WTC11 (cell line): Measurements from ENCODE around the gene MARVELD3. TPM values are rescaled to one million over a fixed set of nuclear protein-coding genes. Genes with fewer than 3 reads are reported as not detected.

Experiments used
- ATAC-seq: fragments of 200-7000 bp; cut with Tn5 transposase; 2 replicates; pipeline ENCODE4 v1.10.0; 2021; ENCODE audit warnings: mild to moderate bottlenecking, moderate library complexity
- CTCF ChIA-PET: fragments of 300-600 bp; sonication (Branson Sonifier 250); formaldehyde crosslinking; loops from one replicate; lab custom pipeline; 2021; ENCODE audit warnings: antibody characterized with exemption; lab: Charles Lee
- POLR2A ChIA-PET: fragments of 350-600 bp; sonication (Branson Sonifier 250); formaldehyde crosslinking; loops from one replicate; lab custom pipeline; 2021; ENCODE audit warnings: antibody characterized with exemption; lab: Charles Lee
- DNase-seq: peaks from one replicate; pipeline ENCODE4 v3.0.0; 2021; ENCODE audit warnings: low spot score
- H3K27ac Mint-ChIP-seq: 2 replicates; pipeline ENCODE4 v1.8.0; 2021; ENCODE audit warnings: mixed read lengths
- H3K27me3 Mint-ChIP-seq: 2 replicates; pipeline ENCODE4 v1.8.0; 2021; ENCODE audit warnings: low read depth, mild to moderate bottlenecking, moderate library complexity, mixed read lengths
- H3K36me3 Mint-ChIP-seq: 2 replicates; pipeline ENCODE4 v1.8.0; 2021; ENCODE audit warnings: mixed read lengths
- H3K4me1 Mint-ChIP-seq: 2 replicates; pipeline ENCODE4 v1.8.0; 2022; ENCODE audit warnings: mixed read lengths
- H3K4me3 Mint-ChIP-seq: 2 replicates; pipeline ENCODE4 v1.8.0; 2021; ENCODE audit warnings: mild to moderate bottlenecking, moderate library complexity, mixed read lengths
- H3K9me3 Mint-ChIP-seq: 2 replicates; pipeline ENCODE4 v1.8.0; 2021; ENCODE audit warnings: mixed read lengths
- GABPB1 ChIP-seq: sonication (generic); formaldehyde crosslinking; IDR thresholded peaks from 2 replicates; pipeline ENCODE4 v1.8.1; 2023; ENCODE audit warnings: mild to moderate bottlenecking, missing genetic modification reagents
- MLX ChIP-seq: sonication (generic); formaldehyde crosslinking; IDR thresholded peaks from 2 replicates; pipeline ENCODE4 v1.8.1; 2023; ENCODE audit warnings: mild to moderate bottlenecking, missing genetic modification reagents, moderate library complexity
- MYBL2 ChIP-seq: sonication (generic); formaldehyde crosslinking; IDR thresholded peaks from 2 replicates; pipeline ENCODE4 v1.8.1; 2023; ENCODE audit warnings: mild to moderate bottlenecking, moderate library complexity, missing genetic modification reagents
- NFE2L1 ChIP-seq: sonication (generic); formaldehyde crosslinking; IDR thresholded peaks from 2 replicates; pipeline ENCODE4 v1.8.1; 2023; ENCODE audit warnings: missing genetic modification reagents
- NR1H2 ChIP-seq: sonication (generic); formaldehyde crosslinking; IDR thresholded peaks from 2 replicates; pipeline ENCODE4 v1.9.0; 2021; ENCODE audit warnings: mild to moderate bottlenecking, moderate library complexity, missing genetic modification reagents
- NR3C1 ChIP-seq: sonication (generic); formaldehyde crosslinking; conservative IDR thresholded peaks from 2 replicates; pipeline ENCODE4 v1.8.1; 2023; ENCODE audit warnings: low read depth, mild to moderate bottlenecking, missing genetic modification reagents
- TCF7 ChIP-seq: sonication (generic); formaldehyde crosslinking; IDR thresholded peaks from 2 replicates; pipeline ENCODE4 v1.8.0; 2022; ENCODE audit warnings: mild to moderate bottlenecking, low read depth, missing genetic modification reagents, moderate library complexity
- ZNF425 ChIP-seq: fragments of 250-450 bp; sonication (Bioruptor Pico); conservative IDR thresholded peaks from 2 replicates; pipeline ENCODE4 v1.9.0; 2021; ENCODE audit warnings: mild to moderate bottlenecking
- total RNA-seq: library from RNA; stranded (reverse); gene quantifications from 3 replicates; pipeline ENCODE4 v1.2.3, GENCODE V29; 2021
- TF ChIP-seq, protein P1 (sequence below): fragments of 250-450 bp; sonication (Bioruptor Pico); IDR thresholded peaks from 2 replicates; pipeline ENCODE4 v1.9.0; 2021; ENCODE audit warnings: mild to moderate bottlenecking
- TF ChIP-seq, protein P2 (sequence below): sonication (generic); formaldehyde crosslinking; IDR thresholded peaks from 2 replicates; pipeline ENCODE4 v1.8.1; 2023; ENCODE audit warnings: mild to moderate bottlenecking, missing genetic modification reagents, borderline replicate concordance

MARVELD3 gene
- total RNA-seq, 1 experiment from 2014 or later = 30.0 TPM

DNA sequence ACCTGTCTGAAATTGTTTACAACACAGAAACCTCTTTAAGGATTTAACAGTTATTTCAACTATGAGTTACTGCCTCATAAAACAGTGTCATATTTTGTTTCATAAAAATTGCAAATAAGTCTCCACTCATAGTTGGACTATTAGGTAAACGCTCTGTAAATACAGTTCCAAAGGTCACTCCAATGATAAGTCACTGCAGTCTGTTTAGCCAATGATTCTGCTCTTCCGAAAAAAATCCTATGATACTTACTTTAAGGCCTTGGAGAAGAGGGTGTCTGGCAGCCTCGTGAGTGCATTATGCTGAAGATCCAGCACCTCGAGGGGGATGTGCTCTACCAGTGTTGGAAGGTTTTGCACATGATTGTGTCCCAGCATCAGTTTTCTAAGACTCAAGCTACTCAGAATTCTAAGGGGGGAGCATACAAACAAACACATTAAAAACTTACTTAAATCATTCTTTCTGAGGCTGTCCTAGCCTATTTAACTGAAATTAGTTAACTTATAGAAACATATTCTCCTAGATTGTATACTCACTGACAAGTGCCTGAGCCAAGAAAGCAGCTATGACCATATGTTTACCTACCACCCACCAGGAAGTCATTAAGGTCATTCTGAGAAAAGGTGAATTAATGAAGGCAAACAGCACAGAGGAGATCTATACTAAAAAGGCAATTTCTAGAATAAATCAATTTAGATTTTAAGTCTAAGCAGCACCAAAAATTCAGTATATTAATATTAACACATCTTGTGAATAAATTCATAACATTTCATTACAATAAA, 41.1 kb downstream of the MARVELD3 start (continued):
- TF ChIP-seq NFE2L1 (CRISPR knock-in tag) = no peak
- no peak for TF ChIP-seq NR3C1

DNA sequence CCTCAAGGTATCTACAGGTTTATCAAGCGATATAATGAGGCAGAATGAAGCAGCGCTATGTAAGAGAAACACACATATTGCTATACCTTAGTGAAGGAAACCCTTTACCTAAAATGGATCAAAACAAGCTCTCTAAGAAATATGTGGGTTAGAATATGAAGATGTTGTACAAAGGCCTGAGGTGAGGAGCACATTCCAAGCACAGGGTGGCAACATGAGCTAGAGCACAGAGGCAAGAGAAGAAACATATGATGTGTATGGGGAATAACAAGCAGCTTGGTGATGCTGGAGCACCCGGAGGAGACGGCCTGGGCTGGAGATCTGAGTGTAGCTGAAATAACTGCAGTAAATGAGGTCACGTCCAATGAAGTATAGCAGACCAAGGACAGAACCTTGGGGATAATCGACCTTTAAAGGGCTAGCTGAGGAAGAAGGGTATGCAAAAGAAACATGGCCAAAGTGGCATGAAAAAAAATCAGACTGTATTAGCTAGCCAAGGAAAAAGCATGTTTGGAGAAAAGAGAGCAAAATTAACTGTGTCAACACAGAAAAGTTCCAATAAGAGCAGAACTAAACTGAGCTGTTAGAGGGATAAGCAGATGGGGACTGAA, 44.0 kb downstream of the MARVELD3 start:
- H3K4me3 Mint-ChIP-seq = no peak overlapping the region
- CTCF ChIA-PET = interaction anchor here (0.6 to 1.5 kb wide), 5 partner anchors 42 to 291 kb away, joined by 3 to 6 read pairs (median 3); partner anchors contain the start of gene MARVELD3
- no peaks in the 10 kb centered on the region for H3K9me3 Mint-ChIP-seq
- DNase-seq (no peak), ATAC-seq (no peak)
- no peak for TF ChIP-seq TCF7 (CRISPR knock-in tag)
- TF ChIP-seq, protein P1, sequence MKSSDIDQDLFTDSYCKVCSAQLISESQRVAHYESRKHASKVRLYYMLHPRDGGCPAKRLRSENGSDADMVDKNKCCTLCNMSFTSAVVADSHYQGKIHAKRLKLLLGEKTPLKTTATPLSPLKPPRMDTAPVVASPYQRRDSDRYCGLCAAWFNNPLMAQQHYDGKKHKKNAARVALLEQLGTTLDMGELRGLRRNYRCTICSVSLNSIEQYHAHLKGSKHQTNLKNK (CRISPR knock-in tag) = no peak
- no peak for TF ChIP-seq MYBL2 (CRISPR knock-in tag)
- TF ChIP-seq, protein P2, sequence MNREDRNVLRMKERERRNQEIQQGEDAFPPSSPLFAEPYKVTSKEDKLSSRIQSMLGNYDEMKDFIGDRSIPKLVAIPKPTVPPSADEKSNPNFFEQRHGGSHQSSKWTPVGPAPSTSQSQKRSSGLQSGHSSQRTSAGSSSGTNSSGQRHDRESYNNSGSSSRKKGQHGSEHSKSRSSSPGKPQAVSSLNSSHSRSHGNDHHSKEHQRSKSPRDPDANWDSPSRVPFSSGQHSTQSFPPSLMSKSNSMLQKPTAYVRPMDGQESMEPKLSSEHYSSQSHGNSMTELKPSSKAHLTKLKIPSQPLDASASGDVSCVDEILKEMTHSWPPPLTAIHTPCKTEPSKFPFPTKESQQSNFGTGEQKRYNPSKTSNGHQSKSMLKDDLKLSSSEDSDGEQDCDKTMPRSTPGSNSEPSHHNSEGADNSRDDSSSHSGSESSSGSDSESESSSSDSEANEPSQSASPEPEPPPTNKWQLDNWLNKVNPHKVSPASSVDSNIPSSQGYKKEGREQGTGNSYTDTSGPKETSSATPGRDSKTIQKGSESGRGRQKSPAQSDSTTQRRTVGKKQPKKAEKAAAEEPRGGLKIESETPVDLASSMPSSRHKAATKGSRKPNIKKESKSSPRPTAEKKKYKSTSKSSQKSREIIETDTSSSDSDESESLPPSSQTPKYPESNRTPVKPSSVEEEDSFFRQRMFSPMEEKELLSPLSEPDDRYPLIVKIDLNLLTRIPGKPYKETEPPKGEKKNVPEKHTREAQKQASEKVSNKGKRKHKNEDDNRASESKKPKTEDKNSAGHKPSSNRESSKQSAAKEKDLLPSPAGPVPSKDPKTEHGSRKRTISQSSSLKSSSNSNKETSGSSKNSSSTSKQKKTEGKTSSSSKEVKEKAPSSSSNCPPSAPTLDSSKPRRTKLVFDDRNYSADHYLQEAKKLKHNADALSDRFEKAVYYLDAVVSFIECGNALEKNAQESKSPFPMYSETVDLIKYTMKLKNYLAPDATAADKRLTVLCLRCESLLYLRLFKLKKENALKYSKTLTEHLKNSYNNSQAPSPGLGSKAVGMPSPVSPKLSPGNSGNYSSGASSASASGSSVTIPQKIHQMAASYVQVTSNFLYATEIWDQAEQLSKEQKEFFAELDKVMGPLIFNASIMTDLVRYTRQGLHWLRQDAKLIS (CRISPR knock-in tag) = no peak
- no peak for TF ChIP-seq ZNF425 (CRISPR knock-in tag)
- TF ChIP-seq NR1H2 (CRISPR knock-in tag) = no peak
- H3K27ac Mint-ChIP-seq = 0 out of 2 replicates have a peak overlapping the region, but pooled peaks have one; percentile 2
- peaks cover 73% of the 10 kb centered on the region for H3K36me3 Mint-ChIP-seq
- H3K27me3 Mint-ChIP-seq = no peaks in the 10 kb centered on the region
- 0 out of 2 replicates have a peak, but pooled peaks cover 3% of the 10 kb centered on the region for H3K4me1 Mint-ChIP-seq
- POLR2A ChIA-PET = interaction anchor here (0.6 kb wide), 1 partner anchor 117 kb away, joined by 4 read pairs; no protein-coding TSS in a partner anchor

- H3K36me3 Mint-ChIP-seq = peaks cover 74% of the 10 kb centered on the region
Observed at GRCh38 chr16:71670537-71670936, 44.6 kb downstream of the MARVELD3 start.

More at GRCh38 chr16:71670537-71670936, 44.6 kb downstream of the MARVELD3 start:
- Mint-ChIP-seq H3K27ac (peak overlapping the region; percentile 2; the same call in 1 of the 2 replicates), H3K9me3 (no peaks in the 10 kb centered on the region), H3K27me3 (no peaks in the 10 kb centered on the region), H3K4me3 (no peak overlapping the region), H3K4me1 (0 out of 2 replicates have a peak, but pooled peaks cover 3% of the 10 kb centered on the region)
- DNase-seq = no peak
- ATAC-seq = no peak
- POLR2A ChIA-PET = interaction anchor here (0.6 kb wide), 1 partner anchor 117 kb away, joined by 4 read pairs; no protein-coding TSS in a partner anchor
- TF ChIP-seq GABPB1 (CRISPR knock-in tag) (peak; percentile 46; the same call in 1 of the 2 replicates), MLX (CRISPR knock-in tag) (no peak)
- CTCF ChIA-PET = interaction anchor here (0.9 to 1.5 kb wide), 4 partner anchors 43 to 291 kb away, joined by 3 to 6 read pairs (median 3); partner anchors contain the start of gene MARVELD3
